Astrocyte (in vitro differentiated cells and primary cell): Measurements from ENCODE around the gene LOC128125822.

Experiments
- EZH2 ChIP-seq: IDR thresholded peaks from 2 replicates; pipeline ENCODE4 v1.6.1; 2012; ENCODE audit warnings: mild to moderate bottlenecking, low read length, inconsistent platforms; ENCODE audit not compliant: insufficient read depth
- TF ChIP-seq, protein P1 (sequence below): IDR thresholded peaks from 2 replicates; pipeline ENCODE4 v1.5.1; 2011; ENCODE audit warnings: low read depth, mild to moderate bottlenecking, inconsistent platforms, low read length, moderate library complexity; ENCODE audit not compliant: insufficient read depth

DNA sequence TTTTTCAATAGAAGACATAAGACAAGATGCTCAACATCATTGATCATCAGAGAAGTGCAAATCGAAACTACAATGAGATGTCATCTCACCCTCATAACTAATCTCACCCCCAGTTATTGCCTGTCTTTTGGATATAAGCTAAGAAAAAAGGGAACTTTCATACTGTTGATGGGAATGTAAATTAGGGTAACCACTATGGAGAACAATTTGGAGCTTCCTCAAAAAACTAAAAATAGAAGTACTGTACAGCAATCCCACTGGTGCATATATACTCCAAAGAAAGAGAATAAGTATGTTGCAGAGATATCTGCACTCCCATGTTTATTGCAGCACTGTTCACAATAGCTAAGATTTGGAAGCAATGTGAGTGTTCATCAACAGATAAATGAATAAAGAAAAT lies 37.0 kb downstream of the LOC128125822 start:
- TF ChIP-seq, protein P1, sequence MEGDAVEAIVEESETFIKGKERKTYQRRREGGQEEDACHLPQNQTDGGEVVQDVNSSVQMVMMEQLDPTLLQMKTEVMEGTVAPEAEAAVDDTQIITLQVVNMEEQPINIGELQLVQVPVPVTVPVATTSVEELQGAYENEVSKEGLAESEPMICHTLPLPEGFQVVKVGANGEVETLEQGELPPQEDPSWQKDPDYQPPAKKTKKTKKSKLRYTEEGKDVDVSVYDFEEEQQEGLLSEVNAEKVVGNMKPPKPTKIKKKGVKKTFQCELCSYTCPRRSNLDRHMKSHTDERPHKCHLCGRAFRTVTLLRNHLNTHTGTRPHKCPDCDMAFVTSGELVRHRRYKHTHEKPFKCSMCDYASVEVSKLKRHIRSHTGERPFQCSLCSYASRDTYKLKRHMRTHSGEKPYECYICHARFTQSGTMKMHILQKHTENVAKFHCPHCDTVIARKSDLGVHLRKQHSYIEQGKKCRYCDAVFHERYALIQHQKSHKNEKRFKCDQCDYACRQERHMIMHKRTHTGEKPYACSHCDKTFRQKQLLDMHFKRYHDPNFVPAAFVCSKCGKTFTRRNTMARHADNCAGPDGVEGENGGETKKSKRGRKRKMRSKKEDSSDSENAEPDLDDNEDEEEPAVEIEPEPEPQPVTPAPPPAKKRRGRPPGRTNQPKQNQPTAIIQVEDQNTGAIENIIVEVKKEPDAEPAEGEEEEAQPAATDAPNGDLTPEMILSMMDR = no peak
- TF ChIP-seq EZH2 = no peak
